ENCODE results near the gene NCAPG2.

Gene NCAPG2

DNA sequence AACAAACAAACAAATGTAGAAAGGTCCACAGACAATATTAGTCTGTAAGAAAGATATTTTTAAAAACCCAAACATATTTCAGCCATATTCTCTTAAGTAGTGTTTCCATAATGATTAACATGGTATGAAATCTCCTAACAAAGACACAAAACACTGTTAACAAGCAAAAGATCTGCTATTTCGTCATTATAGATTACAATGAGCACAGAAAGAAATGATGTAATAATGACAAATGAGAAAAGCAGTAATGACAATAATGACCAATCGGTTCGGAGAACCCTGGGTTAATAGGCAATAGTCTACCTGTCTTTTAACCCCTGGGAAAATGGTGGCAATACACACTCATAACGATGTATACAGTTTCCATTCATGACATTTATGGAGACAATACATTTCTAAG lies 39.5 kb upstream of the NCAPG2 start:
- no peaks in the 10 kb centered on the region for H3K9me3 ChIP-seq (ENCODE audit: control insufficient read depth in 1 of 2, low read length in 2 of 2)
- no peaks in the 10 kb centered on the region for H3K27me3 ChIP-seq (ENCODE audit: low read depth, low read length)
- no peak overlapping the region for H3K4me3 ChIP-seq (ENCODE audit: low read depth in 1 of 2, low read length in 2 of 2)
- H3K4me1 ChIP-seq (ENCODE audit: control insufficient read depth in 1 of 2, insufficient read depth in 2 of 2, low read length in 2 of 2), result peaks cover 5 to 13% of the 10 kb centered on the region in 2 donors
- H3K27ac ChIP-seq (ENCODE audit: low read length), result no peak overlapping the region
- H3K36me3 ChIP-seq (ENCODE audit: control insufficient read depth in 1 of 2, insufficient read depth in 2 of 2, low read length in 2 of 2), result peaks cover 55 to 80% of the 10 kb centered on the region in 2 donors

DNA sequence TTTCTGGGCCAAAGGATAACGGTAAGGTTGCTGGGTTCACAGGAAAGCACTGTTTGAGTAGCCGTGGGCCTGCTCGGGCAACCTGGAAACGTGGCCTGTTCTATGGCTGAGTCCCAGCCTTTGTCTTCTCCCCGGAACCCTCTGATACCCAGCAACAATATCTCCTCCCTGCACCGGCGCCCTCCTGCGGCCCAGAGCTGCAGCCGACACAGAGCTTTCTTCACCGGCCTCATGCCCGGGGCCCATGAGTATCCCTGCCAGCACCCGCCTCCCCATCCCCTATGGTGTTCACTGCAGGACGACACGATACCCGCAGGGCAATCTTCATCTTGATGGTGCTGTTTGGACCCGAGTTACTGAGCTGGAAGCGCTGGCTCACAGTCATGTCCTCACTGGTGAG lies 38.6 kb upstream of the NCAPG2 start:
- H3K4me1 ChIP-seq (ENCODE audit: control insufficient read depth in 1 of 2, insufficient read depth in 2 of 2, low read length in 2 of 2), result peaks cover 5 to 13% of the 10 kb centered on the region in 2 donors
- H3K27me3 ChIP-seq (ENCODE audit: low read depth, low read length), result no peaks in the 10 kb centered on the region
- H3K4me3 ChIP-seq (ENCODE audit: low read depth in 1 of 2, low read length in 2 of 2), result no peak overlapping the region
- peaks cover 60 to 85% of the 10 kb centered on the region in 2 donors for H3K36me3 ChIP-seq (ENCODE audit: control insufficient read depth in 1 of 2, insufficient read depth in 2 of 2, low read length in 2 of 2)
- H3K27ac ChIP-seq (ENCODE audit: low read length), result no peak overlapping the region
- no peaks in the 10 kb centered on the region for H3K9me3 ChIP-seq (ENCODE audit: control insufficient read depth in 1 of 2, low read length in 2 of 2)

DNA sequence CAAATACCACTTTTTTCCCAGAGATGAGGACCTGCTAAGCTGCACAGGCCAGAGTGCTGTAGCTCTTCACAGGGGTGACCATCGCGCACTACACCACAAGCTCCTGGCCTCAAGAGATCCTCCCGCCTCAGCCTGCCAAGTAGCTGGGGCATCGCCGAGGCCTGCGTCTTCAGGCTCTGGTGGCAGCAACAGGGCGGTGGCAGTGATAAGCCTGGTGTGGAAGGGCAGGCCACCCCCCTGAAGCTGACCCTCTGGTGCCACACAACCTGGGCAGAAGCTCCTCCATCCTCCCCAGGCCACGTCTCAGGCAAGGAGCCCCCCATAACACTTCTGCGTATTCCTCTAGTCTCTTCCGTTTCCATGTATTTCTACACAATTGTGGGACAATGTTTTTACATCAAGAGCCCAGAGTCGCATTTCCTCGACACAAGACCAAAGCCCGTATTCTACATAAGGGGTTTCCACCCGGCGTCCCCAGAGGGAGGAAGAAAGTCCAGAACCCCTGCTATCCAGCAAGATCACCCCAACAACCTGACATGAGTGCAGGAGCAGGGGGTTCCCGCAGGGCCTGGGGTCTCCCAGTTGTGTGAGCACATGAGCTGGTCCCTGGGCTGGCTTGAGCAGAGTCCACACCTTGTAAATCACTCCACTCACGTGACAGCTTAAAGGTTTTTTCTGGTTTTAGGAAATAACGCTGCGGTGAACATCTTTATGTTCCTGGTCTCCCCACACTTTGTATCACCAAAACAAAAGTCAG lies 37.6 kb upstream of the NCAPG2 start:
- Histone ChIP-seq H3K4me3 (ENCODE audit: low read depth in 1 of 2, low read length in 2 of 2) (no peak overlapping the region), H3K4me1 (ENCODE audit: control insufficient read depth in 1 of 2, insufficient read depth in 2 of 2, low read length in 2 of 2) (peaks cover 5 to 13% of the 10 kb centered on the region in 2 donors), H3K9me3 (ENCODE audit: control insufficient read depth in 1 of 2, low read length in 2 of 2) (no peaks in the 10 kb centered on the region), H3K27ac (ENCODE audit: low read length) (no peak overlapping the region), H3K27me3 (ENCODE audit: low read depth, low read length) (no peaks in the 10 kb centered on the region), H3K36me3 (ENCODE audit: control insufficient read depth in 1 of 2, insufficient read depth in 2 of 2, low read length in 2 of 2) (peaks cover 59 to 85% of the 10 kb centered on the region in 2 donors)

DNA sequence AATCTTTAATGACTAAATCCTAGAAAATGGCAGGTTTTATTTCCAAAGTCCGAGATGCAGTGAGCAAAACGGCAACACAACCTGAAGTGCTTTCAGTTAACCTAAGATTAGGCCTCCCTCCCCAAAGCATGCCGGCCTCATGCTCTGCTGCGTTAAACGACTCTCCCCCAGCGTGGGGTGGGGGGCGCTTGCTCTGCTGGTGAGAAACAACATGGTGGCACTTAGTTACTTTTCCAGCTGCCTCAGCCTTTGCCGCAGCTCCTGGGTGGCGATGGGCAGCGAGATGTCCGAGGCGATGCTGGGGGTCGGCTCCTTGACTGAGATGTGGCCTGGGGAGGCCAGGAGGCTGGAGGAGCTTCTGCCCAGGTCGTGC lies 36.7 kb upstream of the NCAPG2 start:
- H3K27ac ChIP-seq (ENCODE audit: low read length), result no peak overlapping the region
- peaks cover 68 to 83% of the 10 kb centered on the region in 2 donors for H3K36me3 ChIP-seq (ENCODE audit: control insufficient read depth in 1 of 2, insufficient read depth in 2 of 2, low read length in 2 of 2)
- no peak overlapping the region for H3K4me3 ChIP-seq (ENCODE audit: low read depth in 1 of 2, low read length in 2 of 2)
- no peaks in the 10 kb centered on the region for H3K9me3 ChIP-seq (ENCODE audit: control insufficient read depth in 1 of 2, low read length in 2 of 2)
- H3K4me1 ChIP-seq (ENCODE audit: control insufficient read depth in 1 of 2, insufficient read depth in 2 of 2, low read length in 2 of 2), result peaks cover 5 to 13% of the 10 kb centered on the region in 2 donors
- no peaks in the 10 kb centered on the region for H3K27me3 ChIP-seq (ENCODE audit: low read depth, low read length)

DNA sequence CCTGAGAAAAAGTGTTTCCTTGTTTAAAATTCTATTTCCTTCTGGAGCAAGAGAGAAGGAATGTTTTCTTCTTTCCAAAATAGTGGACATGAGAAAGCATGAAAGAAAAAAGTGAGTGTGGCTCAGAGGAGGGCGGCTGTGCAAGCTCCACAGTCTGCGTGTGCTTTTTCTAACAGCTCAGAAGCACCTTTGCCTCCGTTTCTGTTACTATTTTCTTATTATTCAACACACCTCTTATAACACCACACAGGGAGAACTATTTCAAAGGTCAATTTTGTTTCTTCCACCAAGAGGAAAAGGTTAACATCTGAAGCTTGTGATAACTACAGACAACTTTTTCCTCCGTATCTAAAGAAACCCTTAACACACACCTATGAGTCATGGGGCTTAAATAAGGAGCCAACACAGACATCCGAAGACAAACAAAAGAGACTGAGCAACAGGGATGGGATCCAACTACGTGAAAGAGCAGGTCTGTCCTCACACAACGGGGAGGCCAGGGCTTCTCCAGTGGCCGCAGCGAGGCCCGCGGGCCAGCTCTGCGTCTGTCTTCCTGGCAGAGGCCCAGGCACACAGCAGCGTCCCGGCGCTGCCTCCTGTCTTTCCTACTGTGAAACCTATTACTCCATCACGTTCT lies 36.2 kb upstream of the NCAPG2 start:
- Histone ChIP-seq H3K27me3 (ENCODE audit: low read depth, low read length) (no peaks in the 10 kb centered on the region), H3K4me3 (ENCODE audit: low read depth in 1 of 2, low read length in 2 of 2) (no peak overlapping the region), H3K9me3 (ENCODE audit: control insufficient read depth in 1 of 2, low read length in 2 of 2) (no peaks in the 10 kb centered on the region), H3K27ac (ENCODE audit: low read length) (peak overlapping the region; percentile 64), H3K36me3 (ENCODE audit: control insufficient read depth in 1 of 2, insufficient read depth in 2 of 2, low read length in 2 of 2) (peaks cover 69 to 84% of the 10 kb centered on the region in 2 donors), H3K4me1 (ENCODE audit: control insufficient read depth in 1 of 2, insufficient read depth in 2 of 2, low read length in 2 of 2) (peaks cover 5 to 13% of the 10 kb centered on the region in 2 donors)

DNA sequence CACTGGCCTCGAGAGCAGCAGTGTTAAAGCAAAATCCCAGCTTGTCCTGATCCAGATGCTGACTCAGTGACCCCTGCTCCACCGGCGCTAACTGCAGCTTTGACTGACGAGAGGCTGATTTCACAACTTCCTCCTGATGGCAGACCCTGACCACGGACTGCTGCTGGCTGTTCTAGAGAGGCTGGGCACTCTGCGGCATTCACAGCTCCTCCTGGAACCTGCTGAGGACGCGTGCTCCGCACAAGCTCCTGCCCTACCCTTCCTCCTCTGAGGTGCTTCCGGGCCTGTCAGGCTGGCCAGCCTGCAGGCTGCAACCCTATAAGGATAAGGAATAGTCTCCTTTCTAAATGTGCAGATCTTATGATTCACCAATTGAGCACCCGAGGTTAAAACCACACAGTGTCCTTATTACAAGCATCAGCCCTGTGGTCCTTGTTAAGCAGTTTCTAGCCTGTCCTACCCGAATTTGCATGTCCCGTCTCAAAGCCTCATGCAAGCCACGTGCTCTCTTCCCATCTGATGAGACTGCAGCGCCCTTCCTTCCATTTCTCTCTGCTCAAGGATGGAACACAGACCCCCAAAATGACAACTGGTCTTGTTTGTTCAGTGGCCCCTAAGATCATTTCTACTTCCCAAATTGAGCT lies 35.5 kb upstream of the NCAPG2 start:
- no peaks in the 10 kb centered on the region for H3K9me3 ChIP-seq (ENCODE audit: control insufficient read depth in 1 of 2, low read length in 2 of 2)
- peaks cover 69 to 86% of the 10 kb centered on the region in 2 donors for H3K36me3 ChIP-seq (ENCODE audit: control insufficient read depth in 1 of 2, insufficient read depth in 2 of 2, low read length in 2 of 2)
- H3K4me1 ChIP-seq (ENCODE audit: control insufficient read depth in 1 of 2, insufficient read depth in 2 of 2, low read length in 2 of 2), result peaks cover 5 to 13% of the 10 kb centered on the region in 2 donors
- no peaks in the 10 kb centered on the region for H3K27me3 ChIP-seq (ENCODE audit: low read depth, low read length)
- H3K27ac ChIP-seq (ENCODE audit: low read length), result peak overlapping the region; percentile 64
- no peak overlapping the region for H3K4me3 ChIP-seq (ENCODE audit: low read depth in 1 of 2, low read length in 2 of 2)

DNA sequence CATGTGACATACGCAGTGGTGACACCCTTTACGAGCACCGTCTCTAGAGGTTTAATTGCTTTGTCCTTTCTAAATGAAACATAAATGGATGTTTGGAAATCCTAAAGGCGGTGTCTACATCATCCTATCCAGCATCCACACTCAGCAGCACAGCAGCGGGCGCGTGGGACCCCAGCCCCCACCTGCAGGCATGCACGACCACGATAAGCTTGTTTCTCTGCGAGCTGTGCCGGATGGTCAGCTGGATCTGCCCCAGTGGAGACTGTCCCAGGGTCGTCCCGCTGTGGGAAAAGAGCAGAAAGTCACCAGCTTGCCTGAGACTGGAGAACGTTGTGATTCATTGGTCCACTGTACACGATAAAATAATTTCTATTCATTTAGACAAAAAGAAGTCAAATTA lies 34.2 kb upstream of the NCAPG2 start:
- H3K36me3 ChIP-seq (ENCODE audit: control insufficient read depth in 1 of 2, insufficient read depth in 2 of 2, low read length in 2 of 2), result peaks cover 79 to 90% of the 10 kb centered on the region in 2 donors
- H3K27me3 ChIP-seq (ENCODE audit: low read depth, low read length), result no peaks in the 10 kb centered on the region
- peaks cover 5 to 13% of the 10 kb centered on the region in 2 donors for H3K4me1 ChIP-seq (ENCODE audit: control insufficient read depth in 1 of 2, insufficient read depth in 2 of 2, low read length in 2 of 2)
- H3K9me3 ChIP-seq (ENCODE audit: control insufficient read depth in 1 of 2, low read length in 2 of 2), result no peaks in the 10 kb centered on the region
- no peak overlapping the region for H3K4me3 ChIP-seq (ENCODE audit: low read depth in 1 of 2, low read length in 2 of 2)
- H3K27ac ChIP-seq (ENCODE audit: low read length), result no peak overlapping the region

DNA sequence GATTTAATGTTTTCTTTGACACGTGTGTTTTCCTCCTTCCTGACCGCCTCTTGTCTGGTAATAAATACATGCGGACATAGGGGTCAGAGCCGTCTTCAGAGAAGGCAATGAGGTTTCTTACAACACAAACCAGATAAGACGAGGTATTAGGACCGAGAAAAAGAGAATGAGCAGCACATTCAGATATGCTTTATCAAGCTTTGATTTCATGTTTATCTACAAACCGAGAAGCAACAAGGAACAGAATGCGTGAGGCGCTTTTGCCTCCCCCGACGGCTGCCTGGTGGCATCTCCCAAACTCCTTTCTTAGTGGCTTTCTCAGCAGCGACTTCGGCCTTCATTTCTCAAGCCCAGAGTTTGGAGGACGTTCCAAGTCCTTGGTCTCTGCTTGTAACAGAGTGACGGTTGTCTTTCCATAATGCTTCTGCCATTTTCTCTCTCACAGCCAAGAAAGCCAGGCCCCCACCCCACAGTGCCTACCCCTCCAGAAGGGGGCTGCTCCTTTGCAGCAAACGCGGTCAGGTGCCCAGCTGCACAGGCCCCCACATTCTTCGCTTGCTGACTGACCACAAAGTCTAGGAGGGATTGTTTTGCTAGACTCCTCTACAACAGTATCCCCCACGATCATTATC lies 32.6 kb upstream of the NCAPG2 start:
- Histone ChIP-seq H3K36me3 (ENCODE audit: control insufficient read depth in 1 of 2, insufficient read depth in 2 of 2, low read length in 2 of 2) (peaks cover 77 to 86% of the 10 kb centered on the region in 2 donors), H3K4me1 (ENCODE audit: control insufficient read depth in 1 of 2, insufficient read depth in 2 of 2, low read length in 2 of 2) (peaks cover 5 to 13% of the 10 kb centered on the region in 2 donors)

DNA sequence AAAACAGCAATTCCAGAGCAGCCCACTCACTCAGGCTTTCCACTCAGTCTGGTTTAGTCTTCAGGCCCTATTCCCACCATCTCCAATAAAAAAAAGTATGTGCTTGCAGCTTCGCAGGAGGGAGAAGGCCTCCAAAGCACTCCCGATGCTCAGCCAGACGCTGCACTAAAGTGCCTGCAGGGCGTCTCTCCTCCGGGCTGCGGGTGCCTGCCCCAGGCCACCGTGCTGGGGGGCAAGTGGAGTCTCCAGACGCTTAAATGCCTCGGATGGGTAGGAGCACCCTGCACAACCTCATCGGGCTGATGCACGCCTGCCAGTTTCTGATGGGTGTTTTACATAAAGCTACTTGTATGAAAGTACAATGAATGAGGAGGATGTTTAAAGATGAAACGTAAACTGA lies 31.3 kb upstream of the NCAPG2 start:
- Histone ChIP-seq H3K4me1 (ENCODE audit: control insufficient read depth in 1 of 2, insufficient read depth in 2 of 2, low read length in 2 of 2) (peaks cover 5 to 8% of the 10 kb centered on the region in 2 donors), H3K9me3 (ENCODE audit: control insufficient read depth in 1 of 2, low read length in 2 of 2) (no peaks in the 10 kb centered on the region), H3K36me3 (ENCODE audit: control insufficient read depth in 1 of 2, insufficient read depth in 2 of 2, low read length in 2 of 2) (peaks cover 65 to 83% of the 10 kb centered on the region in 2 donors), H3K27me3 (ENCODE audit: low read depth, low read length) (no peaks in the 10 kb centered on the region), H3K27ac (ENCODE audit: low read length) (no peak overlapping the region), H3K4me3 (ENCODE audit: low read depth in 1 of 2, low read length in 2 of 2) (no peak overlapping the region)

More for the DNA sequence above, 32.6 kb upstream of the NCAPG2 start:
- no peaks in the 10 kb centered on the region for H3K9me3 ChIP-seq (ENCODE audit: control insufficient read depth in 1 of 2, low read length in 2 of 2)
- no peaks in the 10 kb centered on the region for H3K27me3 ChIP-seq (ENCODE audit: low read depth, low read length)
- H3K4me3 ChIP-seq (ENCODE audit: low read depth in 1 of 2, low read length in 2 of 2), result no peak overlapping the region
- no peak overlapping the region for H3K27ac ChIP-seq (ENCODE audit: low read length)

DNA sequence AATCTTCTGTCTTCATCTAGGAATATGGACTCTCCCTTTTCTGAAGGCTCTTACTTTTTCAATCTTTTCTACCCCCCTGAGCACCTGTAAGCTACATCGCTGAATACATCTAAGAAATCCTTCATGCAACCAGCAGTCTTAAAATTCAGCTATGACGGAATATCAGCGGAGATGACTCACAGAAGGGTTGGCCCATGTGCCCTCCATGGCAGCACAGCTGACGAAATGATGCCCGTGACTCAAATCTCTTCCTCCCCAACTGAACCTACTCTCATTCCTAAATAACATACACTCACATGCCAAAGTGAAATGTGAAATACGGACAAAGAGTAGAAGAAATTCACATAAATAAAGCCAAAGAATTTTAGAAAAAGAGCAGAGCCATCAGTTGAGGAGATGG lies 30.3 kb upstream of the NCAPG2 start:
- no peaks in the 10 kb centered on the region for H3K27me3 ChIP-seq (ENCODE audit: low read depth, low read length)
- no peaks in the 10 kb centered on the region for H3K9me3 ChIP-seq (ENCODE audit: control insufficient read depth in 1 of 2, low read length in 2 of 2)
- peaks cover 0 to 3% of the 10 kb centered on the region in 2 donors for H3K4me1 ChIP-seq (ENCODE audit: control insufficient read depth in 1 of 2, insufficient read depth in 2 of 2, low read length in 2 of 2)
- no peak overlapping the region for H3K4me3 ChIP-seq (ENCODE audit: low read depth in 1 of 2, low read length in 2 of 2)
- H3K36me3 ChIP-seq (ENCODE audit: control insufficient read depth in 1 of 2, insufficient read depth in 2 of 2, low read length in 2 of 2), result peaks cover 64 to 83% of the 10 kb centered on the region in 2 donors
- no peak overlapping the region for H3K27ac ChIP-seq (ENCODE audit: low read length)

All from muscle layer of duodenum (tissue), 2 donors.